WTC11 (cell line): ENCODE data around the gene TAMALIN.

Source experiments
- NR3C1 ChIP-seq: sonication (generic); formaldehyde crosslinking; conservative IDR thresholded peaks from 2 replicates; pipeline ENCODE4 v1.8.1; 2023; ENCODE audit warnings: low read depth, mild to moderate bottlenecking, missing genetic modification reagents
- TEAD1 ChIP-seq: sonication (generic); formaldehyde crosslinking; IDR thresholded peaks from 2 replicates; pipeline ENCODE4 v1.8.0; 2022; ENCODE audit warnings: mild to moderate bottlenecking, missing genetic modification reagents
- ZNF317 ChIP-seq: sonication (generic); formaldehyde crosslinking; IDR thresholded peaks from 2 replicates; pipeline ENCODE4 v1.8.1; 2023; ENCODE audit warnings: low read depth, mild to moderate bottlenecking, moderate library complexity, missing genetic modification reagents, borderline replicate concordance
- TF ChIP-seq, protein P1 (sequence below): fragments of 200-600 bp; IDR thresholded peaks from 2 replicates; pipeline ENCODE4 v1.8.0; 2022; ENCODE audit warnings: antibody characterized with exemption
- TF ChIP-seq, protein P2 (sequence below): sonication (generic); formaldehyde crosslinking; IDR thresholded peaks from 2 replicates; pipeline ENCODE4 v1.8.0; 2022; ENCODE audit warnings: mild to moderate bottlenecking, missing genetic modification reagents

DNA sequence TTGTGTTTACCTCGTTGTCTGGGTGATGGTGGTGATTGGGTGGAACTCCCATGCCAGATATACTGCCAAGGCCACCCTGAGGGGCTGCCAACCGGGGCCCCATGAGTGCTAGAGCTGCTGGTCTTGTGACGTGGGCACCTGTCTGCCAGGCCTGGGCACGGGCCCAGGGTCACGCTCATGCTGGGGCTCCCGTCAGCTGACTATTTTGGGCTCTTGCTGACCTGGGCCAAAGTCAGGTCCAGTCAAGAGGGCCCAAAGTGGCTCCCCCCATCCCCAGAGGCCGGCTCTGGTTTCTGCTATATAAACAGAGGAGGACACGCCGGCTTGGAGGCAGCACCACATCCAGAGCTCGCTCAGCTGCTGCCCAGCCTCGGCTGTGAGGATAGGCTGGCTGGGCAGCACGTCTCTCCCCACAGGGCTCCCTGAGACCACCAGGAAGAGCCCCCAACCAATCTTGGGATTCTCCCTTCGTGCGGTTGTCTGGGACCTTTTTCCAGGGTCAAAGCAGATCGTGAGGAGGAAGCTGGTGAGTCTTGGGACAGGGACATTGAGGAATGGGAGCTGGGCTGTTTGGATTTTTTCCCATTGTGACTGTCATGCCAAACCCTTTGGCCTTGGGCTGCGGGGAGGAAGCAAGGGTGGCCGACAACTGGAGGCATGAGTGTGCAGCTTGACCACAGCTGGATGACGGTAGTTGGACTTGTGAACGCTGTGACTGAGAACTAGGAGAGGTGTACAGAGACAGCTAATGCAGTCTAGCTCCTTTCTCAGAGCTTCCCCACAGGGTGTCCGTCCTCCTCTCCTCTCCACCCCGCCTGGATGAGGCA, 36.9 kb downstream of the TAMALIN start:
- TF ChIP-seq TEAD1 (CRISPR knock-in tag) (no peak), ZNF317 (CRISPR knock-in tag) (no peak), NR3C1 (no peak)
- TF ChIP-seq, protein P1, sequence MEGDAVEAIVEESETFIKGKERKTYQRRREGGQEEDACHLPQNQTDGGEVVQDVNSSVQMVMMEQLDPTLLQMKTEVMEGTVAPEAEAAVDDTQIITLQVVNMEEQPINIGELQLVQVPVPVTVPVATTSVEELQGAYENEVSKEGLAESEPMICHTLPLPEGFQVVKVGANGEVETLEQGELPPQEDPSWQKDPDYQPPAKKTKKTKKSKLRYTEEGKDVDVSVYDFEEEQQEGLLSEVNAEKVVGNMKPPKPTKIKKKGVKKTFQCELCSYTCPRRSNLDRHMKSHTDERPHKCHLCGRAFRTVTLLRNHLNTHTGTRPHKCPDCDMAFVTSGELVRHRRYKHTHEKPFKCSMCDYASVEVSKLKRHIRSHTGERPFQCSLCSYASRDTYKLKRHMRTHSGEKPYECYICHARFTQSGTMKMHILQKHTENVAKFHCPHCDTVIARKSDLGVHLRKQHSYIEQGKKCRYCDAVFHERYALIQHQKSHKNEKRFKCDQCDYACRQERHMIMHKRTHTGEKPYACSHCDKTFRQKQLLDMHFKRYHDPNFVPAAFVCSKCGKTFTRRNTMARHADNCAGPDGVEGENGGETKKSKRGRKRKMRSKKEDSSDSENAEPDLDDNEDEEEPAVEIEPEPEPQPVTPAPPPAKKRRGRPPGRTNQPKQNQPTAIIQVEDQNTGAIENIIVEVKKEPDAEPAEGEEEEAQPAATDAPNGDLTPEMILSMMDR = no peak
- TF ChIP-seq, protein P2, sequence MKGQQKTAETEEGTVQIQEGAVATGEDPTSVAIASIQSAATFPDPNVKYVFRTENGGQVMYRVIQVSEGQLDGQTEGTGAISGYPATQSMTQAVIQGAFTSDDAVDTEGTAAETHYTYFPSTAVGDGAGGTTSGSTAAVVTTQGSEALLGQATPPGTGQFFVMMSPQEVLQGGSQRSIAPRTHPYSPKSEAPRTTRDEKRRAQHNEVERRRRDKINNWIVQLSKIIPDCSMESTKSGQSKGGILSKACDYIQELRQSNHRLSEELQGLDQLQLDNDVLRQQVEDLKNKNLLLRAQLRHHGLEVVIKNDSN (CRISPR knock-in tag) = no peak
